Stimulated activated CD8-positive, alpha-beta memory T cell treated with anti-CD3 and anti-CD28 coated beads, Interleukin-12 subunit alpha, Interleukin-12 subunit beta, amount 100 ng/mL, for 24 hours (primary cell): ENCODE data around the gene ZNF367.
"Not testable (repeated sequence)": the region's sequence is repeated elsewhere in the genome, so short reads cannot be mapped to it uniquely, and the experiment has no call there.

Source experiments
- DNase-seq: peaks from one replicate; pipeline ENCODE4 v3.0.0-alpha.2; 2020; ENCODE audit errors: extremely low read depth

The ZNF367 gene

GRCh38 chr9:96362119-96362518, 56.1 kb downstream of the ZNF367 start:
- DNase-seq: not testable (repeated sequence)

- no peak for DNase-seq
Measured at GRCh38 chr9:96361668-96362067, 56.5 kb downstream of the ZNF367 start.

DNA sequence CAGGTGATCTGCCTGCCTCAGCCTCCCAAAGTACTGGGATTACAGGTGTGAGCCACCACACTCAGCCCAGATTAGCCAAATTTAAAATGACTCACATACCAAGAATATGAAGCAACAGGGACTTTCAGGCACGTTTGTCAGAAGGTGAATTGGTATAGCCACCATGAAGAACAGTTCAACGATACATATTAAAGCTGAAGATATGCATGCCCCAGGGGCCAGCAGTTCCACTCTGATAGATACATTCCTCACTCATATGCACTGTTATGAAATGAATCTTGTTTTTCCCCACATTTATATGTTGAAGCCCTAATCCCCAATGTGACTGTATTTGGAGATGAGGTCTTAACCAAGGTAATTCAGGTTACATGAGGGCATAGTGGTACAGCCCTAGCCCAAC, 57.2 kb downstream of the ZNF367 start:
- no peak for DNase-seq

- not testable (repeated sequence) for DNase-seq
Measured at GRCh38 chr9:96360523-96360922, 57.6 kb downstream of the ZNF367 start.

DNA sequence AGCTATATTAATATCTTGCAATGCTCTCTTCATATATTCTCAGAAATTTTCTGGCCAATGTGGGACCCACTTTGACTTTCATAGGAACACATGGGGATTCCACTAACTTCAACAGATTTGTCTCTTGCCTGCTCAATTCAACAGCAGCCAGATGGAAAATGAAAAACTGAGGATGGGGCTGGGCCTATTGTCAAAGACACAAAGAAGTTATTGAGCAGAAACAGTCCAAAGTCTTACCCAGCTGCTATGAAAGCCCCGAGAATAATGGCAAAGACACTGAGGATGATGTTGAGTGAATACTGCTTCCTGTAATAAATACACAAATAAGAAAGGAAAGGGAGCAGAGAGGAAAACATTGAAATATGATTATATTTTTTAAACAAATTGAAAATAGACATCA, 67.3 kb downstream of the ZNF367 start:
- DNase-seq: no peak

DNA sequence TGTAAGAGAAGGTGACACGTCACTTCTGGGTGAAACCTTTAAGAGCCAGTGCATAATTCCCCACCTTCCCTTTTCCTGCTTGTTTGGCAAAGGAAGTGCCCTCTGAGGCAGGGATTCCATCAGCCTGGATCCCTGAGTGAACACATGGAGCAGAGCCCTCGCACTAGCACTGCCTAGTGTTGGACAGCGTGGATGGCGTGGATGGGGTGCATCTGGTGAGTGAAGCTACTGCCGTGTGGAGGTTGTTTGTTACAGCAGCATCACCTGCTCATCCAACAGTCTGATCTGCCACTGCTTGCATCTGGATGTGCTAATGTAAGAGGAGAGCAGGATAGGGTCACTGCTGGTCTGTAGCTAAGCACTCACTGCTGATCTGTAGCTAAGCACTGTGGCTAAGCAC, 69.9 kb downstream of the ZNF367 start:
- no peak for DNase-seq

GRCh38 chr9:96345551-96345950, 72.6 kb downstream of the ZNF367 start:
- no peak for DNase-seq

DNA sequence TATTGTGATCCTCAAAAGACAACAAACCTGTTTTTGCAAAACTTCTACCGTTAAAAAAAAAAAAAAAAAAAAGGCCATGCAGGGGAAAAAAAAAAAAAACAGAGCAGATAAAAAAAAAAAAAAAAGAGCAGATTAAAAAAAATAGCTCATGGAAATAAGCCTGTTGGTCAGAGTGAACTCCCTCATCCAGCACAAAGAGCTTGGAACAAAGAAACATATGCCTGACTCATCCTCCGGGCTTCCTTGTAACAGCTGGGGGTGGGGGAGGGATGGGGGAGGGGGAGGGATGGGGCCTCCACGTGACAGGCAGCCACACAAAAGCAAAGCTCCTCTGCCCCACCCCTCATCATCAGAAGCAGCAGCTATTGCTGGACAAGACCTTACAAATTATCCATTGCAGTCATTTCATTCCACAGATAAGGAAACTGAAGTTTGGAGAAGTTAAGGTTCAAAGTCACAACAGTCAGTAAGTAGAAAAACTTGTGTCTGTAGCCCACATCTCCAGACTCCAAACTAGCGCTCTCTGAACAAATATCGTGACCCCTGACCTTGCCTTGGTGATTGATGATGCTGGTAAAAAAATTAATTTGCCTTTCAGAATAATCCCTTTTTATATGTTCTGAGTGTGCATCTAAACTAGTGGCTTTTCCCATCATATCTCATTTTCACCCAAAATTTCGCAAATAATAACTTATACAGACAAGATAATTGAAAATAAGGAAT, 73.6 kb downstream of the ZNF367 start:
- no peak for DNase-seq

- DNase-seq: no peak
Measured at GRCh38 chr9:96343515-96344360, 74.4 kb downstream of the ZNF367 start.

GRCh38 chr9:96342571-96343245, 75.5 kb downstream of the ZNF367 start:
- no peak for DNase-seq

DNA sequence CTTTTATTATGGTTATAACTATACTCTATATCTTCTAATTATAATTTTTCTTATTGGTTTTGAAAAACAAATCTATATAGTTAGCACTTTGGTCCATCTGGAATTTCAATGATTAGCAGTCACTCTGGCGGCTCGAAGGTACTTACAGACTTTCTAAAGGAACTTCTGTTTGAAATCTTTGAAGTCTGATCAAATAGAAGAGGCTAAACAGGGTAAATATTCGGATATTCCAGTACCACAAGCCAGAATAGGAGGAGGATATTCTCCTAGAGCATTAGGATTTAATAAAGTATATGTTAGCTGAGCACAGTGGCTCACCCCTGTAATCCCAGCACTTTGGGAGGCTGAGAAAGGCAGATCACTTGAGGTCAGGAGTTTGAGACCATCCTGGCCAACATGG, 77.5 kb downstream of the ZNF367 start:
- no peak for DNase-seq

DNA sequence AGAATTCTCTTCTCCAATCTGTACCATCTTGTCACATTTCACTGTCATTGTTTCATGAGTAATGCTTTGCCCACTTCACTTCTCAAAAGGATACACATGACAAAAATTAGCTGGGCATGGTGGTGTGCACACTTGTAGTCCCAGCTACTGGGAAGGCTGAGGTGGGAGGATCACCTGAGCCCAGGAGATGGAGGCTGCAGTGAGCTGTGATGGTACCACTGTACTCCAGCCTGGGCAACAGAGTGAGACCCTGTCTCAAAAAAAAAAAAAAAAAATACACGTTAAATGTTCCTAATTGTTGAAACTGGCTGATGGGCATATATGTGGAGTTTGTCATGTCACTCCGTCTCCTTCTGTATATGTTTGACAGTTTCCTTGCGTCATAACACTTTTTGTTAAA, 79.9 kb downstream of the ZNF367 start:
- DNase-seq: no peak
